OCI-LY7 (cell line): Measurements from ENCODE around the gene WNT2. TPM values are rescaled to one million over a fixed set of nuclear protein-coding genes. Genes with fewer than 3 reads are reported as not detected.

Experiments used
- BruUV-seq: library from RNA; stranded (reverse); fragments of 400-500 nt; replicated peaks from 2 replicates; lab custom pipeline; 2021; lab: Mats Ljungman, UMichigan
- CTCF ChIA-PET: fragments of 300-600 bp; sonication (Branson Sonifier 250); formaldehyde crosslinking; loops from one replicate; lab custom pipeline; 2022; ENCODE audit warnings: antibody characterized with exemption; ENCODE audit not compliant: unreplicated experiment; lab: Charles Lee
- POLR2A ChIA-PET: fragments of 300-600 bp; sonication (Branson Sonifier 250); formaldehyde crosslinking; loops from one replicate; lab custom pipeline; 2022; ENCODE audit warnings: antibody characterized with exemption; lab: Charles Lee
- DNase-seq: peaks from one replicate; pipeline ENCODE4 v3.0.0-alpha.2; 2015; ENCODE audit warnings: low spot score
- H2AFZ ChIP-seq: fragments of 200-600 bp; sonication (generic), shearing (Covaris generic); 2 replicates; pipeline ENCODE4 v1.6.1; 2014; ENCODE audit warnings: mild to moderate bottlenecking, antibody characterized with exemption, low read length, moderate library complexity
- H3K27ac ChIP-seq: fragments of 200-600 bp; sonication (generic); 2 replicates; pipeline ENCODE4 v1.5.1; 2014; ENCODE audit warnings: mixed run types, low read depth, mild to moderate bottlenecking, moderate library complexity, low read length, inconsistent platforms; ENCODE audit not compliant: poor library complexity, severe bottlenecking
- H3K36me3 ChIP-seq: fragments of 200-600 bp; sonication (generic); 2 replicates; pipeline ENCODE4 v1.6.1; 2014; ENCODE audit warnings: mild to moderate bottlenecking, antibody characterized with exemption, low read length, moderate library complexity, mixed read lengths; ENCODE audit not compliant: insufficient read depth
- H3K4me1 ChIP-seq: fragments of 200-600 bp; sonication (generic); 2 replicates; pipeline ENCODE4 v1.5.1; 2014; ENCODE audit warnings: mild to moderate bottlenecking, low read length; ENCODE audit not compliant: insufficient read depth, poor library complexity, severe bottlenecking
- H3K4me2 ChIP-seq: fragments of 200-600 bp; sonication (generic); 2 replicates; pipeline ENCODE4 v1.6.1; 2014; ENCODE audit warnings: mild to moderate bottlenecking, low read length
- H3K4me3 ChIP-seq: fragments of 200-600 bp; sonication (generic); 2 replicates; pipeline ENCODE4 v1.5.1; 2014; ENCODE audit warnings: mild to moderate bottlenecking, low read depth, low read length; ENCODE audit not compliant: poor library complexity, severe bottlenecking
- H3K79me2 ChIP-seq: fragments of 200-600 bp; sonication (generic); 2 replicates; pipeline ENCODE4 v1.6.1; 2016; ENCODE audit warnings: low read depth, mild to moderate bottlenecking, low read length, moderate library complexity, mixed read lengths; ENCODE audit not compliant: insufficient read depth
- H3K9me2 ChIP-seq: fragments of 200-600 bp; sonication (generic); 2 replicates; pipeline ENCODE4 v1.6.1; 2016; ENCODE audit warnings: mild to moderate bottlenecking, low read length, mixed read lengths; ENCODE audit not compliant: insufficient read depth
- H3K9me3 ChIP-seq: fragments of 200-600 bp; sonication (generic); 2 replicates; pipeline ENCODE4 v1.6.1; 2014; ENCODE audit warnings: mild to moderate bottlenecking, mixed run types, low read length, mixed read lengths
- H4K20me1 ChIP-seq: fragments of 200-600 bp; sonication (generic); 2 replicates; pipeline ENCODE4 v1.6.1; 2014; ENCODE audit warnings: mild to moderate bottlenecking, antibody characterized with exemption, low read length, moderate library complexity, mixed read lengths; ENCODE audit not compliant: insufficient read depth
- CTCF ChIP-seq: fragments of 200-600 bp; sonication (generic); conservative IDR thresholded peaks from 2 replicates; pipeline ENCODE4 v1.5.1; 2014; ENCODE audit warnings: mild to moderate bottlenecking, antibody characterized with exemption, low read length, moderate library complexity, mixed read lengths
- EZH2phosphoT487 ChIP-seq: fragments of 200-600 bp; sonication (generic); IDR thresholded peaks from 2 replicates; pipeline ENCODE4 v1.6.1; 2018; ENCODE audit warnings: low read depth, borderline replicate concordance, mild to moderate bottlenecking, mixed run types, antibody characterized with exemption, low read length, moderate library complexity, mixed read lengths
- intact Hi-C: fragments of 100-400 bp; cut with micrococcal nuclease; formaldehyde crosslinking; loops from one replicate; pipeline ENCODE4 v1.10.0; 2022; ENCODE audit not compliant: unreplicated experiment
- total RNA-seq, 2 experiments: library from RNA; depleted of rRNA in 1 of 2; stranded (reverse); fragments of >200 nt in 1 of 2; shearing (Covaris generic) in 1 of 2; gene quantifications; 2 replicates each; pipeline ENCODE4 v1.2.3, GENCODE V29; 2014 to 2022

Gene WNT2
- total RNA-seq, 2 experiments from 2014 or later: not detected

GRCh38 chr7:117259615-117260014, 63.2 kb downstream of the WNT2 start:
- H3K4me3 ChIP-seq: no peak overlapping the region
- H3K9me3 ChIP-seq: no peaks in the 10 kb centered on the region
- H3K4me2 ChIP-seq: no peak overlapping the region
- H4K20me1 ChIP-seq: no peaks in the 10 kb centered on the region
- no peaks in the 10 kb centered on the region for H3K79me2 ChIP-seq
- no peak for DNase-seq
- no peaks in the 10 kb centered on the region for H3K36me3 ChIP-seq
- no peak overlapping the region for H2AFZ ChIP-seq
- no peak overlapping the region for H3K27ac ChIP-seq
- ChIA-PET CTCF (no interaction called here), POLR2A (no interaction called here)
- no TSS peak for BruUV-seq
- no peaks in the 10 kb centered on the region for H3K9me2 ChIP-seq
- no peaks in the 10 kb centered on the region for H3K4me1 ChIP-seq
- intact Hi-C loops: no loop called here
- TF ChIP-seq CTCF: no peak
- TF ChIP-seq EZH2phosphoT487: no peak

GRCh38 chr7:117251687-117252086, 71.2 kb downstream of the WNT2 start:
- Histone ChIP-seq H3K4me1 (no peaks in the 10 kb centered on the region), H3K79me2 (no peaks in the 10 kb centered on the region), H3K4me3 (no peak overlapping the region), H3K4me2 (no peak overlapping the region), H4K20me1 (no peaks in the 10 kb centered on the region), H3K27ac (no peak overlapping the region), H3K9me2 (no peaks in the 10 kb centered on the region), H3K36me3 (no peaks in the 10 kb centered on the region), H2AFZ (no peak overlapping the region), H3K9me3 (no peaks in the 10 kb centered on the region)
- intact Hi-C loops: no loop called here
- POLR2A ChIA-PET: no interaction called here
- DNase-seq: no peak
- no TSS peak for BruUV-seq
- CTCF ChIA-PET: no interaction called here
- TF ChIP-seq EZH2phosphoT487 (no peak), CTCF (no peak)

GRCh38 chr7:117250801-117251200, 72.1 kb downstream of the WNT2 start:
- DNase-seq: no peak
- Histone ChIP-seq H3K36me3 (no peaks in the 10 kb centered on the region), H4K20me1 (no peaks in the 10 kb centered on the region), H3K4me1 (no peaks in the 10 kb centered on the region), H2AFZ (no peak overlapping the region), H3K4me3 (no peak overlapping the region), H3K4me2 (no peak overlapping the region), H3K79me2 (no peaks in the 10 kb centered on the region), H3K27ac (no peak overlapping the region), H3K9me3 (no peaks in the 10 kb centered on the region), H3K9me2 (no peaks in the 10 kb centered on the region)
- TF ChIP-seq EZH2phosphoT487 (no peak), CTCF (no peak)
- no TSS peak for BruUV-seq
- CTCF ChIA-PET: no interaction called here
- intact Hi-C loops: no loop called here
- POLR2A ChIA-PET: interaction anchor here (1.1 kb wide), 2 partner anchors 20 to 125 kb away, joined by 3 read pairs; no protein-coding TSS in a partner anchor
